Lower lobe of right lung (tissue), 2 donors: Measurements from ENCODE around the gene CDHR2. TPM values are rescaled to one million over a fixed set of nuclear protein-coding genes. Genes with fewer than 3 reads are reported as not detected.

Experiments
- ATAC-seq, 2 donors: fragments of 200-7000 bp; cut with Tn5 transposase; one replicate each; pipeline ENCODE4 v1.9.1; 2020 to 2022; ENCODE audit warnings: mild to moderate bottlenecking in 2 of 2, moderate library complexity in 2 of 2
- DNase-seq: peaks from one replicate; pipeline ENCODE4 v3.0.0-alpha.2; 2020
- H3K27ac ChIP-seq: fragments of 200-600 bp; one replicate; pipeline ENCODE4 v1.8.0; 2022
- H3K27me3 ChIP-seq: fragments of 200-600 bp; one replicate; pipeline ENCODE4 v1.8.0; 2022; ENCODE audit warnings: low read depth
- H3K36me3 ChIP-seq: fragments of 200-600 bp; one replicate; pipeline ENCODE4 v1.8.0; 2022; ENCODE audit warnings: mild to moderate bottlenecking
- H3K4me1 ChIP-seq: fragments of 200-600 bp; one replicate; pipeline ENCODE4 v1.8.0; 2022
- H3K4me3 ChIP-seq: fragments of 200-600 bp; one replicate; pipeline ENCODE4 v1.8.0; 2022; ENCODE audit warnings: mild to moderate bottlenecking
- H3K9me3 ChIP-seq: fragments of 200-600 bp; one replicate; pipeline ENCODE4 v1.8.0; 2022
- CTCF ChIP-seq: fragments of 200-600 bp; IDR thresholded peaks from one replicate; pipeline ENCODE4 v1.8.0; 2022; ENCODE audit warnings: antibody characterized with exemption, mild to moderate bottlenecking
- intact Hi-C: fragments of 100-400 bp; cut with DNase I; formaldehyde crosslinking; loops from one replicate; pipeline ENCODE4 v1.11.0; 2022
- total RNA-seq: library from RNA; stranded (reverse); fragmentation: NEBNext Ultra II Directional; extraction: Animal tissue kit (Norgen Biotek cat#: 25700); gene quantifications from one replicate; pipeline ENCODE4 v1.2.1, GENCODE V29; 2021
- donor health status: DM: no; HTN: yes; CAD: no; lungs with severe emphysema.

CDHR2 gene
- total RNA-seq, 1 donor from 2014 or later: 0.62 TPM

GRCh38 chr5:176536132-176536901 is 12.8 kb upstream of the CDHR2 start:
- peak; percentile 67 to 70 for ATAC-seq

GRCh38 chr5:176536902-176537553 is 12.1 kb upstream of the CDHR2 start, which contains the start of gene RNF44:
Gene RNF44, minus strand, starts transcription at chr5:176537402. Its CDS starts 4,930 bp downstream, at chr5:176532472.
- peak; percentile 93 to 94 for ATAC-seq
- DNase-seq: peak; percentile 99
- H3K4me3 ChIP-seq: peak within 1 kb of the TSS; percentile 91
- no peaks in the 10 kb centered on the region for H3K27me3 ChIP-seq
- no peak for TF ChIP-seq CTCF
- peaks cover 75% of the 10 kb centered on the region for H3K4me1 ChIP-seq
- intact Hi-C loops: no loop called here
- peaks cover 2% of the 10 kb centered on the region for H3K36me3 ChIP-seq
- H3K9me3 ChIP-seq: no peaks in the 10 kb centered on the region
- H3K27ac ChIP-seq: peak within 1 kb of the TSS; percentile 98

More at GRCh38 chr5:176536132-176536901, 12.8 kb upstream of the CDHR2 start:
- peaks cover 9% of the 10 kb centered on the region for H3K36me3 ChIP-seq
- H3K4me1 ChIP-seq: peaks cover 74% of the 10 kb centered on the region
- no peak for TF ChIP-seq CTCF
- no peaks in the 10 kb centered on the region for H3K27me3 ChIP-seq
- peak; percentile 90 for DNase-seq
- intact Hi-C loops: no loop called here
- H3K27ac ChIP-seq: peak overlapping the region; percentile 98
- no peaks in the 10 kb centered on the region for H3K9me3 ChIP-seq
- H3K4me3 ChIP-seq: peak overlapping the region; percentile 91

GRCh38 chr5:176537554-176538229 is 11.4 kb upstream of the CDHR2 start:
- ATAC-seq: peak; percentile 91 to 92
- peak overlapping the region; percentile 91 for H3K4me3 ChIP-seq
- H3K27me3 ChIP-seq: no peaks in the 10 kb centered on the region
- intact Hi-C loops: no loop called here
- no peaks in the 10 kb centered on the region for H3K9me3 ChIP-seq
- H3K27ac ChIP-seq: peak overlapping the region; percentile 98
- H3K4me1 ChIP-seq: peaks cover 75% of the 10 kb centered on the region
- TF ChIP-seq CTCF: no peak
- no peaks in the 10 kb centered on the region for H3K36me3 ChIP-seq
- peak; percentile 100 for DNase-seq

GRCh38 chr5:176538230-176538988 is 10.7 kb upstream of the CDHR2 start:
- Histone ChIP-seq H3K9me3 (no peaks in the 10 kb centered on the region), H3K4me3 (peak overlapping the region; percentile 91), H3K27me3 (no peaks in the 10 kb centered on the region), H3K27ac (peak overlapping the region; percentile 98), H3K36me3 (no peaks in the 10 kb centered on the region), H3K4me1 (peaks cover 69% of the 10 kb centered on the region)
- TF ChIP-seq CTCF: no peak
- intact Hi-C loops: no loop called here
- ATAC-seq (no peak), DNase-seq (no peak)

GRCh38 chr5:176538989-176539384 is 10.2 kb upstream of the CDHR2 start:
- H3K9me3 ChIP-seq: no peaks in the 10 kb centered on the region
- no peaks in the 10 kb centered on the region for H3K27me3 ChIP-seq
- intact Hi-C loops: no loop called here
- peak overlapping the region; percentile 9 for H3K27ac ChIP-seq
- no peak for ATAC-seq
- peaks cover 68% of the 10 kb centered on the region for H3K4me1 ChIP-seq
- TF ChIP-seq CTCF: no peak
- no peak overlapping the region for H3K4me3 ChIP-seq
- H3K36me3 ChIP-seq: no peaks in the 10 kb centered on the region
- DNase-seq: no peak
